IPS DF 6.9 (cell line): ENCODE results near the gene SMPD2.
A peak's percentile ranks its signal among the peaks of the same experiment; 100 is the strongest.

Source experiments
- DNase-seq: peaks from one replicate; pipeline ENCODE4 v3.0.0-alpha.2; 2013; ENCODE audit warnings: low read depth, low spot score
- H3K27ac ChIP-seq: one replicate; pipeline ENCODE4 v1.5.1; 2013; ENCODE audit warnings: low read length, control low read depth
- H3K27me3 ChIP-seq: 2 replicates; pipeline ENCODE4 v1.6.1; 2013; ENCODE audit warnings: mild to moderate bottlenecking, low read length; ENCODE audit not compliant: control insufficient read depth, insufficient read depth
- H3K36me3 ChIP-seq: 2 replicates; pipeline ENCODE4 v1.6.1; 2013; ENCODE audit warnings: low read length; ENCODE audit not compliant: control insufficient read depth, insufficient read depth
- H3K4me1 ChIP-seq: 2 replicates; pipeline ENCODE4 v1.6.1; 2013; ENCODE audit warnings: low read length; ENCODE audit not compliant: control insufficient read depth, insufficient read depth
- H3K4me3 ChIP-seq: 2 replicates; pipeline ENCODE4 v1.5.1; 2013; ENCODE audit warnings: mild to moderate bottlenecking, low read length
- H3K9me3 ChIP-seq: 2 replicates; pipeline ENCODE4 v1.6.1; 2013; ENCODE audit warnings: low read length, inconsistent platforms; ENCODE audit not compliant: control insufficient read depth, insufficient read depth
- WGBS: extraction: QIAGEN DNeasy Blood & Tissue Kit; methylation state at CpG from one replicate; pipeline ENCODE4 v1.1.7; 2013; ENCODE audit warnings: mixed read lengths, missing lambda C conversion rate; ENCODE audit not compliant: insufficient read length, insufficient coverage; 5-methylcytosine and 5-hydroxymethylcytosine counted together

The SMPD2 gene

GRCh38 chr6:109474995-109475394 is 34.5 kb downstream of the SMPD2 start:
- DNase-seq, result no peak
- no CpG with 5 or more reads among the region's 4 CpGs for WGBS
- Histone ChIP-seq H3K4me3 (no peak overlapping the region), H3K9me3 (no peaks in the 10 kb centered on the region), H3K27ac (no peak overlapping the region), H3K4me1 (peaks cover 2% of the 10 kb centered on the region; the same call in 1 of the 2 replicates), H3K27me3 (no peaks in the 10 kb centered on the region), H3K36me3 (peaks cover 37% of the 10 kb centered on the region)

- Histone ChIP-seq H3K27me3 (no peaks in the 10 kb centered on the region), H3K36me3 (peaks cover 34% of the 10 kb centered on the region), H3K9me3 (no peaks in the 10 kb centered on the region), H3K4me1 (peaks cover 2% of the 10 kb centered on the region; the same call in 1 of the 2 replicates), H3K27ac (no peak overlapping the region), H3K4me3 (no peak overlapping the region)
- WGBS, result no CpG with 5 or more reads among the region's 2 CpGs
- DNase-seq, result no peak
Measured at GRCh38 chr6:109475625-109476024, 35.1 kb downstream of the SMPD2 start.

- no peak overlapping the region for H3K4me3 ChIP-seq
- WGBS, result no CpG with 5 or more reads among the region's 2 CpGs
Measured at GRCh38 chr6:109477184-109477583, 36.7 kb downstream of the SMPD2 start.

GRCh38 chr6:109477725-109478124 is 37.2 kb downstream of the SMPD2 start:
- Histone ChIP-seq H3K9me3 (no peaks in the 10 kb centered on the region), H3K4me1 (peaks cover 6% of the 10 kb centered on the region; the same call in 1 of the 2 replicates), H3K4me3 (no peak overlapping the region), H3K27ac (no peak overlapping the region), H3K27me3 (no peaks in the 10 kb centered on the region), H3K36me3 (peaks cover 16% of the 10 kb centered on the region)
- DNase-seq, result no peak
- no CpG with 5 or more reads among the region's 2 CpGs for WGBS

More at GRCh38 chr6:109477184-109477583, 36.7 kb downstream of the SMPD2 start:
- Histone ChIP-seq H3K27me3 (no peaks in the 10 kb centered on the region), H3K36me3 (peaks cover 21% of the 10 kb centered on the region), H3K27ac (no peak overlapping the region), H3K9me3 (no peaks in the 10 kb centered on the region), H3K4me1 (peaks cover 6% of the 10 kb centered on the region; the same call in 1 of the 2 replicates)
- no peak for DNase-seq

- no CpG with 5 or more reads among the region's 9 CpGs for WGBS
- Histone ChIP-seq H3K9me3 (no peaks in the 10 kb centered on the region), H3K4me3 (no peak overlapping the region), H3K4me1 (peaks cover 6% of the 10 kb centered on the region; the same call in 1 of the 2 replicates), H3K27ac (no peak overlapping the region), H3K36me3 (peaks cover 12% of the 10 kb centered on the region), H3K27me3 (no peaks in the 10 kb centered on the region)
- no peak for DNase-seq
Measured at GRCh38 chr6:109478222-109478805, 37.8 kb downstream of the SMPD2 start.

GRCh38 chr6:109478841-109479624 is 38.5 kb downstream of the SMPD2 start:
- peaks cover 6% of the 10 kb centered on the region for H3K36me3 ChIP-seq
- DNase-seq, result no peak
- H3K4me1 ChIP-seq, result peaks cover 6% of the 10 kb centered on the region; the same call in 1 of the 2 replicates
- no peaks in the 10 kb centered on the region for H3K9me3 ChIP-seq
- WGBS, result no CpG with 5 or more reads among the region's 5 CpGs
- H3K4me3 ChIP-seq, result no peak overlapping the region
- no peak overlapping the region for H3K27ac ChIP-seq
- no peaks in the 10 kb centered on the region for H3K27me3 ChIP-seq

GRCh38 chr6:109480993-109481480 is 40.5 kb downstream of the SMPD2 start:
- no CpG with 5 or more reads among the region's 7 CpGs for WGBS
- no peak for DNase-seq
- H3K27ac ChIP-seq, result no peak overlapping the region
- peaks cover 8% of the 10 kb centered on the region; the same call in 1 of the 2 replicates for H3K4me1 ChIP-seq
- no peaks in the 10 kb centered on the region for H3K27me3 ChIP-seq
- H3K4me3 ChIP-seq, result no peak overlapping the region
- no peaks in the 10 kb centered on the region for H3K9me3 ChIP-seq
- H3K36me3 ChIP-seq, result no peaks in the 10 kb centered on the region; the same call in 1 of the 2 replicates

- no peaks in the 10 kb centered on the region for H3K27me3 ChIP-seq
- no peaks in the 10 kb centered on the region for H3K9me3 ChIP-seq
- H3K4me3 ChIP-seq, result peak within 1 kb of the TSS; percentile 99
- no peaks in the 10 kb centered on the region; the same call in 1 of the 2 replicates for H3K36me3 ChIP-seq
- H3K27ac ChIP-seq, result no peak within 1 kb of the TSS
- peak; percentile 52 for DNase-seq
- no CpG with 5 or more reads among the region's 97 CpGs for WGBS
- peaks cover 6% of the 10 kb centered on the region; the same call in 1 of the 2 replicates for H3K4me1 ChIP-seq
Measured at GRCh38 chr6:109482905-109483734, 42.6 kb downstream of the SMPD2 start, which contains the start of gene ZBTB24. Gene ZBTB24 (minus strand): TSS chr6:109483219. CDS start chr6:109482026, 1,193 bp downstream.

- no peak for DNase-seq
- no peak overlapping the region for H3K27ac ChIP-seq
- no peaks in the 10 kb centered on the region for H3K27me3 ChIP-seq
- no peaks in the 10 kb centered on the region; the same call in 1 of the 2 replicates for H3K36me3 ChIP-seq
- no peaks in the 10 kb centered on the region for H3K9me3 ChIP-seq
- H3K4me1 ChIP-seq, result peaks cover 6% of the 10 kb centered on the region; the same call in 1 of the 2 replicates
- no CpG with 5 or more reads among the region's 6 CpGs for WGBS
- H3K4me3 ChIP-seq, result peak overlapping the region; percentile 38; the same call in 1 of the 2 replicates
Measured at GRCh38 chr6:109483735-109484057, 43.2 kb downstream of the SMPD2 start.

- H3K4me1 ChIP-seq, result peaks cover 6% of the 10 kb centered on the region; the same call in 1 of the 2 replicates
- H3K27ac ChIP-seq, result no peak overlapping the region
- H3K27me3 ChIP-seq, result no peaks in the 10 kb centered on the region
- no peak for DNase-seq
- no CpG with 5 or more reads among the region's 3 CpGs for WGBS
- H3K9me3 ChIP-seq, result no peaks in the 10 kb centered on the region
- H3K4me3 ChIP-seq, result no peak overlapping the region
- H3K36me3 ChIP-seq, result no peaks in the 10 kb centered on the region; the same call in 1 of the 2 replicates
Measured at GRCh38 chr6:109484122-109484521, 43.6 kb downstream of the SMPD2 start.
